Measurements from ENCODE around the gene TXNDC16. TPM values are rescaled to one million over a fixed set of nuclear protein-coding genes. Genes with fewer than 3 reads are reported as not detected.

The TXNDC16 gene
- total RNA-seq, 1 experiment from 2014 or later: 10.9 TPM

DNA sequence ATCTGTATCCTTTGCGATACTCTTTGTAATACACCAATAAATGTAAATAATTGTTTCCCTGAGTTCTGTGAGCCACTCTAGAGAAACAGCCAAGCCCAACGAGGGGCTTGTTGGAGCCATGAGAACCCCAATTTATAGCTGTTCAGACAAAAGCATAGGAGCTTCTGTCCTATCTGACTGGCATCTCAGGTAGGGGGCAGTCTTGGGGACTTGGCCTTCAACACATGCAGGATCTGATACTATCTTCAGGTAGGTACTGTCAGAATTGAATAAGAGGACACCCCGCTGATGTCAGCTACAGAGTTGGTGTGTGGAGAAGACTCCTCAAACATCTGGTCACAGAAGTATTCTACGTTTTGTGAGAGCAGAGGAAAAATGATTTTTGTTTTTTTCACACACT is 25.3 kb downstream of the TXNDC16 start (continued):
- TF ChIP-seq USF2 (CRISPR knock-in tag; IDR thresholded peaks at IDR 0.05) (no peak), CTCF (IDR thresholded peaks at IDR 0.05) (no peak), ZBTB21 (CRISPR knock-in tag; IDR thresholded peaks at IDR 0.05; ENCODE audit: borderline replicate concordance) (no peak)

DNA sequence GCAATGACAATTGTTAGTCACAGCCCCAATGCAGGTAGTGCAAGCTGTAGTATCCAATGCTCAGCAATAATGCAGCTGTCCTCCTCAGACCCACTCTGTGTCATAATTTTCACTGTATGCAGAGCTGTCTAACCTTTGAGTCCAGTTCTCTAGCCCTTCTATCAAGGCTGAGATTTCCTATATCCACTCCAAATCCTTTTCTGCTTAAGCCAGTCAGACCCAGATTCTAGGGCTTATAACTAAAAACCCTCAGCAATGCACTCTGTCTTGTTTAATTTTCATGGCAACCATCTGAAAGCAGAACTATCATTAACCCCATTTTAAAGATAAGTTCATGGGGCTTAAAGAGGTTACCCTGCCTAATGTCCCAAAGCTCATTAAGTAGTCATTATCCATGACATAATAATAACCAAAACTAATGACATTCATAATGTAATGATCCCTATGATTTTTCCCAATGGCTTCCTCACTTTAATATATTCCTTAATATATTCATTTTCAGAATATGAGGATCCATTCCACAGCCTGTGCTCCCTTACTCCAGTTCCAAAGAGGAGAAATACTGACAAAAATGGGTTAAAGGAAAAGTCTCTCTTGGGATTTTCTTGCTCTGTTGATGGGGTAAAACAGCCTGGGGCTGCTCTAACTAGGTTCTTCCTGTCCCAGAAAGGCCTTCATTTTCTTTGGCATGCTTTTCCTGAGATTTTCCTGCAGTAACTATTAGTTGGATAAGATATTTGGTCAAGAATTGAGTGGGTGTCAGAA is 29.5 kb downstream of the TXNDC16 start:
- no peak overlapping the region for H3K4me3 Mint-ChIP-seq
- no peaks in the 10 kb centered on the region for H3K36me3 Mint-ChIP-seq
- H3K4me1 Mint-ChIP-seq: no peaks in the 10 kb centered on the region
- ATAC-seq (no peak), DNase-seq (ENCODE audit: low spot score) (no peak)
- no peak overlapping the region for H3K27ac Mint-ChIP-seq
- H3K27me3 Mint-ChIP-seq (ENCODE audit: low read depth): no peaks in the 10 kb centered on the region
- TF ChIP-seq USF2 (CRISPR knock-in tag; IDR thresholded peaks at IDR 0.05) (no peak), ZBTB43 (CRISPR knock-in tag; IDR thresholded peaks at IDR 0.05) (no peak), ZNF219 (CRISPR knock-in tag; IDR thresholded peaks at IDR 0.05; ENCODE audit: borderline replicate concordance) (no peak), E2F5 (CRISPR knock-in tag; IDR thresholded peaks at IDR 0.05) (no peak), ELF4 (CRISPR knock-in tag; IDR thresholded peaks at IDR 0.05; ENCODE audit: low read depth) (no peak), NR1H2 (CRISPR knock-in tag; IDR thresholded peaks at IDR 0.05) (no peak)
- TF ChIP-seq, protein P1, sequence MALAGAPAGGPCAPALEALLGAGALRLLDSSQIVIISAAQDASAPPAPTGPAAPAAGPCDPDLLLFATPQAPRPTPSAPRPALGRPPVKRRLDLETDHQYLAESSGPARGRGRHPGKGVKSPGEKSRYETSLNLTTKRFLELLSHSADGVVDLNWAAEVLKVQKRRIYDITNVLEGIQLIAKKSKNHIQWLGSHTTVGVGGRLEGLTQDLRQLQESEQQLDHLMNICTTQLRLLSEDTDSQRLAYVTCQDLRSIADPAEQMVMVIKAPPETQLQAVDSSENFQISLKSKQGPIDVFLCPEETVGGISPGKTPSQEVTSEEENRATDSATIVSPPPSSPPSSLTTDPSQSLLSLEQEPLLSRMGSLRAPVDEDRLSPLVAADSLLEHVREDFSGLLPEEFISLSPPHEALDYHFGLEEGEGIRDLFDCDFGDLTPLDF (CRISPR knock-in tag; IDR thresholded peaks at IDR 0.05): no peak
- TF ChIP-seq, protein P2, sequence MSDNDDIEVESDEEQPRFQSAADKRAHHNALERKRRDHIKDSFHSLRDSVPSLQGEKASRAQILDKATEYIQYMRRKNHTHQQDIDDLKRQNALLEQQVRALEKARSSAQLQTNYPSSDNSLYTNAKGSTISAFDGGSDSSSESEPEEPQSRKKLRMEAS (CRISPR knock-in tag; IDR thresholded peaks at IDR 0.05): no peak
- H3K9me3 Mint-ChIP-seq: no peaks in the 10 kb centered on the region
- ChIA-PET CTCF (no interaction called here), POLR2A (no interaction called here)

- ChIA-PET POLR2A (no interaction called here), CTCF (no interaction called here)
- no peak overlapping the region for H3K4me3 Mint-ChIP-seq
- no peaks in the 10 kb centered on the region for H3K27me3 Mint-ChIP-seq (ENCODE audit: low read depth)
- no peaks in the 10 kb centered on the region for H3K36me3 Mint-ChIP-seq
- H3K9me3 Mint-ChIP-seq: no peaks in the 10 kb centered on the region
- DNase-seq (ENCODE audit: low spot score) (no peak), ATAC-seq (no peak)
- H3K4me1 Mint-ChIP-seq: no peaks in the 10 kb centered on the region
- no peak overlapping the region for H3K27ac Mint-ChIP-seq
- TF ChIP-seq FOXP1 (CRISPR knock-in tag; IDR thresholded peaks at IDR 0.05; ENCODE audit: borderline replicate concordance) (no peak), ELF4 (CRISPR knock-in tag; IDR thresholded peaks at IDR 0.05; ENCODE audit: low read depth) (no peak), ATF1 (CRISPR knock-in tag; IDR thresholded peaks at IDR 0.05) (no peak), GABPB1 (CRISPR knock-in tag; IDR thresholded peaks at IDR 0.05) (no peak), TP53 (CRISPR knock-in tag; IDR thresholded peaks at IDR 0.05) (no peak), SMAD4 (CRISPR knock-in tag; IDR thresholded peaks at IDR 0.05) (no peak)
- TF ChIP-seq, protein P3, sequence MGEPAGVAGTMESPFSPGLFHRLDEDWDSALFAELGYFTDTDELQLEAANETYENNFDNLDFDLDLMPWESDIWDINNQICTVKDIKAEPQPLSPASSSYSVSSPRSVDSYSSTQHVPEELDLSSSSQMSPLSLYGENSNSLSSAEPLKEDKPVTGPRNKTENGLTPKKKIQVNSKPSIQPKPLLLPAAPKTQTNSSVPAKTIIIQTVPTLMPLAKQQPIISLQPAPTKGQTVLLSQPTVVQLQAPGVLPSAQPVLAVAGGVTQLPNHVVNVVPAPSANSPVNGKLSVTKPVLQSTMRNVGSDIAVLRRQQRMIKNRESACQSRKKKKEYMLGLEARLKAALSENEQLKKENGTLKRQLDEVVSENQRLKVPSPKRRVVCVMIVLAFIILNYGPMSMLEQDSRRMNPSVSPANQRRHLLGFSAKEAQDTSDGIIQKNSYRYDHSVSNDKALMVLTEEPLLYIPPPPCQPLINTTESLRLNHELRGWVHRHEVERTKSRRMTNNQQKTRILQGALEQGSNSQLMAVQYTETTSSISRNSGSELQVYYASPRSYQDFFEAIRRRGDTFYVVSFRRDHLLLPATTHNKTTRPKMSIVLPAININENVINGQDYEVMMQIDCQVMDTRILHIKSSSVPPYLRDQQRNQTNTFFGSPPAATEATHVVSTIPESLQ (CRISPR knock-in tag; IDR thresholded peaks at IDR 0.05): no peak
- TF ChIP-seq, protein P4, sequence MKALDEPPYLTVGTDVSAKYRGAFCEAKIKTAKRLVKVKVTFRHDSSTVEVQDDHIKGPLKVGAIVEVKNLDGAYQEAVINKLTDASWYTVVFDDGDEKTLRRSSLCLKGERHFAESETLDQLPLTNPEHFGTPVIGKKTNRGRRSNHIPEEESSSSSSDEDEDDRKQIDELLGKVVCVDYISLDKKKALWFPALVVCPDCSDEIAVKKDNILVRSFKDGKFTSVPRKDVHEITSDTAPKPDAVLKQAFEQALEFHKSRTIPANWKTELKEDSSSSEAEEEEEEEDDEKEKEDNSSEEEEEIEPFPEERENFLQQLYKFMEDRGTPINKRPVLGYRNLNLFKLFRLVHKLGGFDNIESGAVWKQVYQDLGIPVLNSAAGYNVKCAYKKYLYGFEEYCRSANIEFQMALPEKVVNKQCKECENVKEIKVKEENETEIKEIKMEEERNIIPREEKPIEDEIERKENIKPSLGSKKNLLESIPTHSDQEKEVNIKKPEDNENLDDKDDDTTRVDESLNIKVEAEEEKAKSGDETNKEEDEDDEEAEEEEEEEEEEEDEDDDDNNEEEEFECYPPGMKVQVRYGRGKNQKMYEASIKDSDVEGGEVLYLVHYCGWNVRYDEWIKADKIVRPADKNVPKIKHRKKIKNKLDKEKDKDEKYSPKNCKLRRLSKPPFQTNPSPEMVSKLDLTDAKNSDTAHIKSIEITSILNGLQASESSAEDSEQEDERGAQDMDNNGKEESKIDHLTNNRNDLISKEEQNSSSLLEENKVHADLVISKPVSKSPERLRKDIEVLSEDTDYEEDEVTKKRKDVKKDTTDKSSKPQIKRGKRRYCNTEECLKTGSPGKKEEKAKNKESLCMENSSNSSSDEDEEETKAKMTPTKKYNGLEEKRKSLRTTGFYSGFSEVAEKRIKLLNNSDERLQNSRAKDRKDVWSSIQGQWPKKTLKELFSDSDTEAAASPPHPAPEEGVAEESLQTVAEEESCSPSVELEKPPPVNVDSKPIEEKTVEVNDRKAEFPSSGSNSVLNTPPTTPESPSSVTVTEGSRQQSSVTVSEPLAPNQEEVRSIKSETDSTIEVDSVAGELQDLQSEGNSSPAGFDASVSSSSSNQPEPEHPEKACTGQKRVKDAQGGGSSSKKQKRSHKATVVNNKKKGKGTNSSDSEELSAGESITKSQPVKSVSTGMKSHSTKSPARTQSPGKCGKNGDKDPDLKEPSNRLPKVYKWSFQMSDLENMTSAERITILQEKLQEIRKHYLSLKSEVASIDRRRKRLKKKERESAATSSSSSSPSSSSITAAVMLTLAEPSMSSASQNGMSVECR (CRISPR knock-in tag; IDR thresholded peaks at IDR 0.05; ENCODE audit: borderline replicate concordance): no peak
Observed at GRCh38 chr14:52522033-52522432, 30.3 kb downstream of the TXNDC16 start.
